Measurements from ENCODE around the gene ADGRV1.

The ADGRV1 gene

DNA sequence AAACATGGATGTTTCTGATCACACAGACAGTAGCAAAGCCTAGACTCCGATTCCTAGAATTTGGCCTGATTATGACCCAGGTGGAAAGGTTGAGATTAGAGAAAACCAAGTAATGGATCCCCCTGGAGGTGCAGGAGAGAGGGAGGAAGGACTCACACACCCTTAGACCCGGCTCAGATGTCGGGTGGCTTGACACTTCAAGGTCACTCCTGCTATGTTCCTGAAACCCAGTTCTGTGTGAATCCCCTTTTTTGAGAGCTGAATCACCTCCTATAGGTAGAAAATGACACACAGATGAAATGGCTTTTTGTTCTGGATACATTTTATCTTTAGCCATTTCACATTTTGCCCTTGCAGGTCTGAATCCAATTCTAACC is 631.7 kb downstream of the ADGRV1 start:
- no peak for DNase-seq (ENCODE audit: low read depth in 2 of 2)

DNA sequence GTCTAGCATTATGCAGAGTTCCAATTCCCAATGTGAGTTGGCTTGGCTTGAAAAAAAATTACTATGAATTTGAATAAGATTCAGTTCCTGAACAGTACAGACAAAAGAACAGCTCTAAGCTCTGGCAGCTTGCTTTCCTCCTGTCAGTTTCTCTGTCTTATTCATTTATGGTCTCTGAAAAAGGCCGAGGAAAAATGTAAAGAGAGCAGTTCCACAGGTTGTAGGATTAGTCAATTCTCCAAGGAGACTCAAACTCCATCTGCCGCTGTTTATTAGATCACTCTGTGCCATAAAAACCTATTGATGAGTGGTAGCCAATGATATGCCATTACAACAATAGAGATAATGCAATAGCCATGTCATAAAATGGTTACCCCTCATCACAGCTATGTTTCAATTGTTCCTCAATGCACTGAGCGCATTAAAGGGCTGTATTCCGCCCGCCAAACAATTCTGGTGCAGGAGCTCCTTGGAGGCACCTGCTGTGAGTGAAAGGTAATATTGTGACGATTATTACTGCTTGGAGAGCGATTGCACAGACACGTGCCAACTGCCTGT is 636.3 kb downstream of the ADGRV1 start:
- no peak for DNase-seq (ENCODE audit: low read depth in 2 of 2)

DNA sequence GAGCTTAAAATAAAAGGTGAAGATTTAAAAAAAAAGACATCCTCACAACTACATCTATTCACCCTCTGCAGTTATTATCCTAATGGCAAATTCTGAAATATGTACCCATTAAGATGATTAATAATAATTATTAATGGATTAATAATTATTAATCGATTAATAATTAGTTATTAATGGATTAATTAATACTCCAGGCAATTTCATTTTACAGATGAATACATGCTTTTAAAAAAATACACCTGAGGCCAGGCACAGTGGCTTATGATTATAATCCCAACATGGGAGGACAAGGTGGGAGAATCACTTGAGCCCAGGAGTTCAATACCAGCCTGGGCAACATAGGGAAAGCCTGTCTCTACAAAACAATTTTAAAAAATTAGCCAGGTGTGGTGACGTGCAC is 642.1 kb downstream of the ADGRV1 start:
- DNase-seq (ENCODE audit: low read depth in 2 of 2): no peak

DNA sequence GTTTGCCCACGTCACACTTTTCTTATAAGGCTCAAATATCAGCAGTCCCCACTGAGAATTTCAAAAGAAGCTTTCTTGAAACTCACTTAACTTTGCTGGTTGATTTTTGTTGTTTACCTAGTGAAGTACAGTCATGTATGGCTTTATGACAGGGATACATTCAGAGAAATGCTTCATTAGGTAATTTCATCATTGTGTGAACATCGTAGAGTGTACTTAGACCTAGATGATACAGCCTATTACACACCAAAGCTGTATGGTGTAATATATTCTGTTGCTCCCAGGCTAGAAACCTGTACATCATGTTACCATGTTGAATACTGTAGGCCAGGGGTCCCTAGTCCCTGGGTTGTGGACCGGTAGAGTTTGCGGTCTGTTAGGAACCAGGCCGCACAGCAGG is 647.5 kb downstream of the ADGRV1 start:
- DNase-seq (ENCODE audit: low read depth in 2 of 2): no peak

DNA sequence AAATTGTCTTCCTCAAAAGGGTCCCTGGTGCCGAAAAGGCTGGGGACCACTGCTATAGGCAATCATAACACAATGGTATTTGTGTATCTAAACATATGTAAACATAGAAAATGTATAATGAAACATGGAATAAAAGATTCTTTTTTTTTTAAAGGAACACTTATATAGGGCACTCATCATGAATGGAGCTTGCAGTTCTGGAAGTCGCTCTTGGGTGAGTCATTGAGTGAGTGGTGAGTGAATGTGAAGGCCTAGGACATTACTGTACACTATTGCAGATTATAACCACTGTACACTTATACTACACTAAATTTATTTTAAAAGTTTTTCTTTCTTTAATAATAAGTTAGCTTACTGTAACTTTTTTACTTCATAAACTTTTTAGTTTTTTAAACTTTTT is 648.1 kb downstream of the ADGRV1 start:
- DNase-seq (ENCODE audit: low read depth in 2 of 2): no peak

DNA sequence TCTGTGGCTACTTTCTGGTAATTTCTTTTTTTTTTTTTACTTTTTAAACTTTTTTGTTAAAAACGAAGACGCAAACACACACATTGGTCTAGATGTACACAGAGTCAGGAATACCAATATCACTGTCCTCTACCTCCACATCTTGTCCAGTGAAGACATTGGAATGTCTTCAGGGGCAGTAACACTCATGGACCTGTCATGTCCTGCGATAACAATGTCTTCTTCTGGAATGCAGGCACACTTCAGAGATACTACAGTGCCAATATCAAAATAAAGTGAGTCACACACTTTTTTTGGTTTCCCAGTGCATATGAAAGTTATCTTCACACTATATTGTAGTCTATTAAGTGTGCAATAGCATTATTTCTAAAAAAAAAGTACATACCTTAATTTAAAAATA is 648.7 kb downstream of the ADGRV1 start:
- no peak for DNase-seq (ENCODE audit: low read depth in 2 of 2)

DNA sequence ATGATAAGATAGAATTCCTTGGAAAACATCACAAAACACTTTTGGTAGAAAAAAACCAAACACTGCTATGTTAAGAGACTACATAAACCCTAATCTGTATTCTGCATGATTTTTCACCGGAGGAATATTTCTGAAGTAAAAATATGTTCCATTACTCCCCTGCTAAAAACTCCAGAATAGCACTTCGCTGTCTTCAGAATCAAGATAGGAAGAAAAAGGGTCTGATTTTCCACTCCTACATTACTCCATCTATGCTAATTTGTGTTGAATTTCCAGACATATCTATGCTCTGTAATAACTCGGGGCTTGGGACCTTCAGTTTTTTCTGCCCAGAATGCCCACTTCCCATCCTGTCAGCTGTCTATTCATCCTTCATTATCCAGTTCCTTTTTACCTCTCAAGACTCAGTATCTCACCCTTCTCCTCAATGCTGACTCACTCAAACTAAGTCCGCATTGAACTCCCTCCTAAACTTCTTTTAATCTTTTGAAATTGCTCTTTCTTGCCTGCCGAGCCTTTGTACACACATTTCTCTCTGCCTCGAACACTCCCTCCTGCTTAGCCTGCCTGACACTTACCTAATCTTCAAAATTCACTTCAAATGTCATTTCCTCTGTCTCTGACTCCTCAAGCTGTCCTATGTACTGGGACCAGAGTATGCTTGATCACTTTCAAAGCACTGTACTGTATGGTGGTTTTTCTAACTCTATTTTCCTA is 653.6 kb downstream of the ADGRV1 start:
- DNase-seq (ENCODE audit: low read depth in 2 of 2): no peak

DNA sequence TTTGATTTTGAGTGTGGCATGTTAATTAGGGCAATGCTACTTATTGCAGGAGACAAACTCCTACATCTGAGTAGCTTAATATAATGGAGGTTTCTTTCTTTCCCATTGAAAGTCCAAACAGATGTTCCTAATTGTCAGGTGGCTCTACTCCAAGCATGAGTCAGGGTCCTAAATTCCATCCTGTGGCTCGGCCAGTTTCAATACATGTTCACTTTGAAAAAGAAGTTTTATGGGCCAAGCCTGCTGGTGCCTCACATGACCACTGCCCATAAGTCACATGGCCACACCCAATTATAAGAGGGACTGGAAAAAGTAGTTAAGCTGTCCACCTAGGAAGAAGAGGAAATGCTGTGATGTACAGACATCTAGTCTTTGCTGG is 654.1 kb downstream of the ADGRV1 start:
- no peak for DNase-seq (ENCODE audit: low read depth in 2 of 2)
